NCI-H345 treated with DMSO at 0.1 percent for 48 hours (cell line): ENCODE results near the gene RIC3.

Experiments used
- DNase-seq: peaks from one replicate; lab custom pipeline; 2025; ENCODE audit not compliant: unreplicated experiment; lab: John Stamatoyannopoulos, UW

RIC3 gene

GRCh38 chr11:8090756-8091155 lies 78.1 kb downstream of the RIC3 start:
- DNase-seq, result no peak

- DNase-seq, result no peak
These were observed 78.9 kb downstream of the RIC3 start for GRCh38 chr11:8089791-8090510.

- no peak for DNase-seq
These were observed 81.1 kb downstream of the RIC3 start for GRCh38 chr11:8087756-8088155.

GRCh38 chr11:8087185-8087584 lies 81.6 kb downstream of the RIC3 start:
- DNase-seq, result no peak

GRCh38 chr11:8086571-8086970 lies 82.3 kb downstream of the RIC3 start:
- no peak for DNase-seq

GRCh38 chr11:8086001-8086479 lies 82.8 kb downstream of the RIC3 start:
- no peak for DNase-seq

GRCh38 chr11:8085011-8085645 lies 83.7 kb downstream of the RIC3 start:
- DNase-seq, result no peak

- DNase-seq, result no peak
These were observed 84.5 kb downstream of the RIC3 start for GRCh38 chr11:8084352-8084751.

- DNase-seq, result no peak
These were observed 84.9 kb downstream of the RIC3 start for GRCh38 chr11:8083871-8084281.

- no peak for DNase-seq
These were observed 85.8 kb downstream of the RIC3 start for GRCh38 chr11:8083088-8083395.

- no peak for DNase-seq
These were observed 86.3 kb downstream of the RIC3 start for GRCh38 chr11:8082391-8083087.

GRCh38 chr11:8081591-8082250 lies 87.1 kb downstream of the RIC3 start:
- no peak for DNase-seq

- no peak for DNase-seq
These were observed 87.9 kb downstream of the RIC3 start, which contains the start of gene TUB for GRCh38 chr11:8080674-8081590. Gene TUB (plus strand): TSS chr11:8081211. CDS start chr11:8081511, 300 bp downstream.

- DNase-seq, result no peak
These were observed 88.7 kb downstream of the RIC3 start for GRCh38 chr11:8080069-8080670.

GRCh38 chr11:8079111-8079675 lies 89.6 kb downstream of the RIC3 start:
- no peak for DNase-seq

GRCh38 chr11:8075119-8075726 lies 93.6 kb downstream of the RIC3 start:
- DNase-seq, result no peak

GRCh38 chr11:8071616-8072581 lies 96.9 kb downstream of the RIC3 start:
- peak; percentile 64 for DNase-seq

GRCh38 chr11:8070417-8071115 lies 98.3 kb downstream of the RIC3 start:
- DNase-seq, result peak; percentile 17
